ENCODE measurements around the gene SHISA4. TPM values are rescaled to one million over a fixed set of nuclear protein-coding genes. Genes with fewer than 3 reads are reported as not detected.

The SHISA4 gene
- total and polyA plus RNA-seq, 2 donors (not counting 1 experiment from before 2014, with no cell fraction given): 0.12 TPM; not detected in 1

GRCh38 chr1:201848230-201848629 lies 40.5 kb upstream of the SHISA4 start:
- 98% methylated on average over 6 of the region's 6 CpGs for WGBS (ENCODE audit: insufficient coverage)
- H3K36me3 ChIP-seq (replicated peaks in 1 of 2; ENCODE audit: control extremely low read depth in 1 of 2, control insufficient read depth in 1 of 2, extremely low read depth in 1 of 2, insufficient read depth in 2 of 2, low read length in 1 of 2): peaks cover 16 to 61% of the 10 kb centered on the region in 2 experiments
- ATAC-seq (ENCODE audit: low read depth) (no peak), DNase-seq (no peak)
- H3K9me3 ChIP-seq (ENCODE audit: control extremely low read depth in 1 of 3, control insufficient read depth in 2 of 3, insufficient read depth in 1 of 3, low read length in 2 of 3): no peaks in the 10 kb centered on the region
- intact Hi-C loops (cut with micrococcal nuclease): no loop called here
- no peak overlapping the region for H3K9ac ChIP-seq (ENCODE audit: low read length)
- H3K79me2 ChIP-seq (ENCODE audit: control insufficient read depth, insufficient read depth, low read length): peaks cover 32% of the 10 kb centered on the region
- peaks cover 7% of the 10 kb centered on the region for H3K4me1 Mint-ChIP-seq
- ChIA-PET POLR2A (no interaction called here), CTCF (interaction anchor here (0.9 to 1.9 kb wide), 3 partner anchors 21 to 57 kb away, joined by 3 to 4 read pairs (median 3); no protein-coding TSS in a partner anchor)
- no peak overlapping the region for H3K4me3 ChIP-seq (ENCODE audit: control extremely low read depth in 1 of 5, extremely low read depth in 1 of 5, insufficient read depth in 1 of 5, low read depth in 2 of 5, low read length in 4 of 5)
- no peak overlapping the region for H3K4me2 ChIP-seq (replicated peaks; ENCODE audit: low read depth, low read length, poor library complexity, severe bottlenecking)
- no peaks in the 10 kb centered on the region for H3K27me3 ChIP-seq (replicated peaks in 1 of 4; ENCODE audit: control extremely low read depth in 1 of 4, control insufficient read depth in 3 of 4, insufficient read depth in 4 of 4, low read length in 3 of 4)
- H3K27me3 Mint-ChIP-seq: no peaks in the 10 kb centered on the region
- H3K27ac Mint-ChIP-seq: no peak overlapping the region
- no peak overlapping the region for H3K27ac ChIP-seq (ENCODE audit: low read length in 2 of 2)
- no peaks in the 10 kb centered on the region for H3K9me3 Mint-ChIP-seq (ENCODE audit: insufficient read depth)
- no peak overlapping the region for H3K4me3 Mint-ChIP-seq
- no peaks in the 10 kb centered on the region for H3K4me1 ChIP-seq (ENCODE audit: control insufficient read depth in 2 of 2, insufficient read depth in 2 of 2, low read length in 2 of 2)
- H2AFZ ChIP-seq (ENCODE audit: insufficient read depth, low read depth, low read length, poor library complexity, severe bottlenecking): no peak overlapping the region
- TF ChIP-seq CTCF (IDR thresholded peaks at IDR 0.05): no peak
- no peak for TF ChIP-seq EZH2 (IDR thresholded peaks at IDR 0.05; ENCODE audit: borderline replicate concordance, insufficient read depth, low read depth, low read length, poor library complexity, severe bottlenecking)
- H4K20me1 ChIP-seq (ENCODE audit: control insufficient read depth, insufficient read depth, low read length, poor library complexity, severe bottlenecking): peaks cover 4% of the 10 kb centered on the region

- intact Hi-C loops (cut with micrococcal nuclease): no loop called here
- Mint-ChIP-seq H3K4me1 (peaks cover 4% of the 10 kb centered on the region), H3K27me3 (no peaks in the 10 kb centered on the region), H3K27ac (no peak overlapping the region), H3K9me3 (ENCODE audit: insufficient read depth) (no peaks in the 10 kb centered on the region), H3K4me3 (no peak overlapping the region)
- no peak for ATAC-seq (ENCODE audit: low read depth)
- Histone ChIP-seq H3K27ac (ENCODE audit: low read length in 2 of 2) (no peak overlapping the region), H3K4me1 (ENCODE audit: control insufficient read depth in 2 of 2, insufficient read depth in 2 of 2, low read length in 2 of 2) (no peaks in the 10 kb centered on the region), H4K20me1 (ENCODE audit: control insufficient read depth, insufficient read depth, low read length, poor library complexity, severe bottlenecking) (no peaks in the 10 kb centered on the region), H2AFZ (ENCODE audit: insufficient read depth, low read depth, low read length, poor library complexity, severe bottlenecking) (no peak overlapping the region), H3K9me3 (ENCODE audit: control extremely low read depth in 1 of 3, control insufficient read depth in 2 of 3, insufficient read depth in 1 of 3, low read length in 2 of 3) (no peaks in the 10 kb centered on the region), H3K4me2 (replicated peaks; ENCODE audit: low read depth, low read length, poor library complexity, severe bottlenecking) (no peak overlapping the region), H3K4me3 (ENCODE audit: control extremely low read depth in 1 of 5, extremely low read depth in 1 of 5, insufficient read depth in 1 of 5, low read depth in 2 of 5, low read length in 4 of 5) (no peak overlapping the region), H3K27me3 (replicated peaks in 1 of 4; ENCODE audit: control extremely low read depth in 1 of 4, control insufficient read depth in 3 of 4, insufficient read depth in 4 of 4, low read length in 3 of 4) (no peaks in the 10 kb centered on the region), H3K36me3 (replicated peaks in 1 of 2; ENCODE audit: control extremely low read depth in 1 of 2, control insufficient read depth in 1 of 2, extremely low read depth in 1 of 2, insufficient read depth in 2 of 2, low read length in 1 of 2) (peaks cover 14 to 72% of the 10 kb centered on the region in 2 experiments), H3K9ac (ENCODE audit: low read length) (no peak overlapping the region), H3K79me2 (ENCODE audit: control insufficient read depth, insufficient read depth, low read length) (peaks cover 20% of the 10 kb centered on the region)
- ChIA-PET POLR2A (no interaction called here), CTCF (interaction anchor here (0.6 kb wide), 1 partner anchor 13 kb away, joined by 5 read pairs; no protein-coding TSS in a partner anchor)
- TF ChIP-seq EZH2 (IDR thresholded peaks at IDR 0.05; ENCODE audit: borderline replicate concordance, insufficient read depth, low read depth, low read length, poor library complexity, severe bottlenecking) (no peak), CTCF (IDR thresholded peaks at IDR 0.05) (no peak)
- no peak for DNase-seq
- WGBS (ENCODE audit: insufficient coverage): 85% methylated on average over 2 of the region's 2 CpGs
Measured at GRCh38 chr1:201849372-201850052, 39.2 kb upstream of the SHISA4 start.
